PFSK-1 (cell line): ENCODE results near the gene OR2J2.

ENCODE experiments used
- FOXP2 ChIP-seq: optimal IDR thresholded peaks from 2 replicates; pipeline ENCODE3; 2011; ENCODE audit warnings: borderline replicate concordance, control low read depth, inconsistent platforms; ENCODE audit not compliant: insufficient read depth; ENCODE audit errors: extremely low read length, extremely low read depth
- POLR2AphosphoS5 ChIP-seq: IDR thresholded peaks from 2 replicates; pipeline ENCODE4 v1.6.1; 2012; ENCODE audit warnings: low read depth, mild to moderate bottlenecking, control low read depth, low read length, moderate library complexity
- REST ChIP-seq, 2 experiments: IDR thresholded peaks; 2 replicates each; pipeline versions ENCODE4 v1.6.1 to v1.8.0; 2011 to 2012; ENCODE audit warnings: low read depth in 2 of 2, low read length in 2 of 2, control low read depth in 1 of 2, inconsistent platforms in 1 of 2, mild to moderate bottlenecking in 1 of 2, moderate library complexity in 1 of 2; ENCODE audit not compliant: insufficient read depth in 1 of 2
- SIN3A ChIP-seq: IDR thresholded peaks from 2 replicates; pipeline ENCODE4 v1.6.1; 2012; ENCODE audit warnings: mild to moderate bottlenecking, low read length, moderate library complexity, borderline replicate concordance; ENCODE audit not compliant: insufficient read depth
- TAF1 ChIP-seq: IDR thresholded peaks from 2 replicates; pipeline ENCODE4 v1.6.1; 2012; ENCODE audit warnings: low read length, control low read depth, borderline replicate concordance; ENCODE audit not compliant: insufficient read depth

Gene OR2J2

GRCh38 chr6:29171736-29172135 is 1.0 kb downstream of the OR2J2 start:
- TF ChIP-seq SIN3A (no peak), FOXP2 (no peak), TAF1 (no peak), POLR2AphosphoS5 (no peak), REST (IDR thresholded peaks at IDR 0.05; ENCODE audit: insufficient read depth in 1 of 2, low read depth in 2 of 2, low read length in 2 of 2) (no peak)

GRCh38 chr6:29183594-29183993 is 12.9 kb downstream of the OR2J2 start:
- no peak for TF ChIP-seq TAF1
- no peak for TF ChIP-seq POLR2AphosphoS5
- no peak for TF ChIP-seq FOXP2
- no peak for TF ChIP-seq SIN3A
- no peak for TF ChIP-seq REST (IDR thresholded peaks at IDR 0.05; ENCODE audit: insufficient read depth in 1 of 2, low read depth in 2 of 2, low read length in 2 of 2)

- TF ChIP-seq SIN3A (no peak), TAF1 (no peak), FOXP2 (no peak), REST (IDR thresholded peaks at IDR 0.05; ENCODE audit: insufficient read depth in 1 of 2, low read depth in 2 of 2, low read length in 2 of 2) (no peak)
Measured at GRCh38 chr6:29200767-29201662, 30.3 kb downstream of the OR2J2 start.

GRCh38 chr6:29201966-29202365 is 31.3 kb downstream of the OR2J2 start:
- no peak for TF ChIP-seq FOXP2
- no peak for TF ChIP-seq TAF1
- no peak for TF ChIP-seq SIN3A
- no peak for TF ChIP-seq POLR2AphosphoS5
- no peak for TF ChIP-seq REST (IDR thresholded peaks at IDR 0.05; ENCODE audit: insufficient read depth in 1 of 2, low read depth in 2 of 2, low read length in 2 of 2)
